Hepatocyte (in vitro differentiated cells): ENCODE data around the gene SSBP2.

Source experiments
- EZH2 ChIP-seq: fragments of 200-600 bp; sonication (generic); IDR thresholded peaks from 2 replicates; pipeline ENCODE4 v1.6.1; 2016; ENCODE audit warnings: antibody characterized with exemption, mild to moderate bottlenecking, borderline replicate concordance
- TF ChIP-seq, protein P1 (sequence below): fragments of 200-600 bp; sonication (generic); IDR thresholded peaks from 2 replicates; pipeline ENCODE4 v1.5.1; 2016; ENCODE audit warnings: antibody characterized with exemption, mild to moderate bottlenecking; ENCODE audit not compliant: poor library complexity

- TF ChIP-seq, protein P1, sequence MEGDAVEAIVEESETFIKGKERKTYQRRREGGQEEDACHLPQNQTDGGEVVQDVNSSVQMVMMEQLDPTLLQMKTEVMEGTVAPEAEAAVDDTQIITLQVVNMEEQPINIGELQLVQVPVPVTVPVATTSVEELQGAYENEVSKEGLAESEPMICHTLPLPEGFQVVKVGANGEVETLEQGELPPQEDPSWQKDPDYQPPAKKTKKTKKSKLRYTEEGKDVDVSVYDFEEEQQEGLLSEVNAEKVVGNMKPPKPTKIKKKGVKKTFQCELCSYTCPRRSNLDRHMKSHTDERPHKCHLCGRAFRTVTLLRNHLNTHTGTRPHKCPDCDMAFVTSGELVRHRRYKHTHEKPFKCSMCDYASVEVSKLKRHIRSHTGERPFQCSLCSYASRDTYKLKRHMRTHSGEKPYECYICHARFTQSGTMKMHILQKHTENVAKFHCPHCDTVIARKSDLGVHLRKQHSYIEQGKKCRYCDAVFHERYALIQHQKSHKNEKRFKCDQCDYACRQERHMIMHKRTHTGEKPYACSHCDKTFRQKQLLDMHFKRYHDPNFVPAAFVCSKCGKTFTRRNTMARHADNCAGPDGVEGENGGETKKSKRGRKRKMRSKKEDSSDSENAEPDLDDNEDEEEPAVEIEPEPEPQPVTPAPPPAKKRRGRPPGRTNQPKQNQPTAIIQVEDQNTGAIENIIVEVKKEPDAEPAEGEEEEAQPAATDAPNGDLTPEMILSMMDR = no peak
- TF ChIP-seq EZH2 = no peak
Observed at GRCh38 chr5:81783401-81783800, 32.5 kb upstream of the SSBP2 start.
